ENCODE data around the gene SAMSN1. TPM values are rescaled to one million over a fixed set of nuclear protein-coding genes. Genes with fewer than 3 reads are reported as not detected.
A peak's percentile ranks its signal among the peaks of the same experiment; 100 is the strongest.

Gene SAMSN1
- total and polyA plus RNA-seq, 7 experiments from 2014 or later: 25.5 to 136 (median 34.4) TPM

GRCh38 chr21:14582934-14583628 lies 37.0 kb upstream of the SAMSN1 start:
- Mint-ChIP-seq H3K27me3 (no peaks in the 10 kb centered on the region), H3K36me3 (peaks cover 0 to 18% (median 0%) of the 10 kb centered on the region in 5 donors), H3K4me1 (peaks cover 0 to 31% (median 5%) of the 10 kb centered on the region in 7 donors), H3K4me3 (no peak overlapping the region), H3K27ac (no peak overlapping the region), H3K9me3 (peaks cover 0 to 2% (median 0%) of the 10 kb centered on the region in 11 donors)
- Histone ChIP-seq H3K36me3 (ENCODE audit: control insufficient read depth in 2 of 3, insufficient read depth in 3 of 3, low read length in 3 of 3) (no peaks in the 10 kb centered on the region), H3K27ac (ENCODE audit: low read depth, low read length) (no peak overlapping the region), H3K27me3 (ENCODE audit: control insufficient read depth in 2 of 2, insufficient read depth in 2 of 2, low read length in 2 of 2) (no peaks in the 10 kb centered on the region), H3K9me3 (ENCODE audit: control insufficient read depth in 2 of 3, low read length in 3 of 3) (no peaks in the 10 kb centered on the region), H3K4me3 (ENCODE audit: low read length) (no peak overlapping the region), H3K4me1 (ENCODE audit: control insufficient read depth in 2 of 2, insufficient read depth in 2 of 2, low read length in 2 of 2) (no peaks in the 10 kb centered on the region)
- DNase-seq (no peak), ATAC-seq (no peak)
- POLR2A ChIA-PET: no interaction called here
- intact Hi-C loops (cut with micrococcal nuclease): loop anchor here (1.0 to 5.0 kb wide), 4 partner anchors 7 to 36 kb away; partner anchors contain the start of gene SAMSN1 (in 1 of the 2)
- CTCF ChIA-PET: no interaction called here

GRCh38 chr21:14581902-14582457 lies 35.9 kb upstream of the SAMSN1 start:
- ATAC-seq: peak; percentile 64
- Mint-ChIP-seq H3K27ac (peak overlapping the region in 2 of 9 donors; percentile 5 to 74), H3K9me3 (peaks cover 0 to 5% (median 0%) of the 10 kb centered on the region in 11 donors), H3K27me3 (no peaks in the 10 kb centered on the region), H3K4me3 (peak overlapping the region; percentile 0 to 72 (median 25)), H3K4me1 (peaks cover 0 to 31% (median 5%) of the 10 kb centered on the region in 7 donors), H3K36me3 (peaks cover 0 to 19% (median 0%) of the 10 kb centered on the region in 5 donors)
- intact Hi-C loops (cut with micrococcal nuclease): loop anchor here (1.0 to 5.0 kb wide), 4 partner anchors 8 to 35 kb away; partner anchors contain the start of gene SAMSN1 (in 1 of the 2)
- DNase-seq: peak in 2 of 9 donors; percentile 4 to 21
- no peak overlapping the region for H3K27ac ChIP-seq (ENCODE audit: low read depth, low read length)
- H3K36me3 ChIP-seq (ENCODE audit: control insufficient read depth in 2 of 3, insufficient read depth in 3 of 3, low read length in 3 of 3): no peaks in the 10 kb centered on the region
- H3K9me3 ChIP-seq (ENCODE audit: control insufficient read depth in 2 of 3, low read length in 3 of 3): no peaks in the 10 kb centered on the region
- CTCF ChIA-PET: no interaction called here
- no peaks in the 10 kb centered on the region for H3K4me1 ChIP-seq (ENCODE audit: control insufficient read depth in 2 of 2, insufficient read depth in 2 of 2, low read length in 2 of 2)
- no peak overlapping the region for H3K4me3 ChIP-seq (ENCODE audit: low read length)
- POLR2A ChIA-PET: no interaction called here
- no peaks in the 10 kb centered on the region for H3K27me3 ChIP-seq (ENCODE audit: control insufficient read depth in 2 of 2, insufficient read depth in 2 of 2, low read length in 2 of 2)

- Histone ChIP-seq H3K9me3 (ENCODE audit: control insufficient read depth in 2 of 3, low read length in 3 of 3) (no peaks in the 10 kb centered on the region), H3K4me1 (ENCODE audit: control insufficient read depth in 2 of 2, insufficient read depth in 2 of 2, low read length in 2 of 2) (no peaks in the 10 kb centered on the region), H3K36me3 (ENCODE audit: control insufficient read depth in 2 of 3, insufficient read depth in 3 of 3, low read length in 3 of 3) (no peaks in the 10 kb centered on the region), H3K4me3 (ENCODE audit: low read length) (no peak overlapping the region), H3K27me3 (ENCODE audit: control insufficient read depth in 2 of 2, insufficient read depth in 2 of 2, low read length in 2 of 2) (no peaks in the 10 kb centered on the region), H3K27ac (ENCODE audit: low read depth, low read length) (no peak overlapping the region)
- CTCF ChIA-PET: no interaction called here
- intact Hi-C loops (cut with micrococcal nuclease): no loop called here
- no peaks in the 10 kb centered on the region for H3K27me3 Mint-ChIP-seq
- ATAC-seq: no peak
- peaks cover 0 to 23% (median 0%) of the 10 kb centered on the region in 11 donors for H3K9me3 Mint-ChIP-seq
- peaks cover 0 to 45% (median 0%) of the 10 kb centered on the region in 7 donors for H3K4me1 Mint-ChIP-seq
- peak overlapping the region in 1 of 9 donors; percentile 40 for H3K27ac Mint-ChIP-seq
- no peak for DNase-seq
- POLR2A ChIA-PET: interaction anchor here (0.5 kb wide), 1 partner anchor 155 kb away, joined by 3 read pairs; no protein-coding TSS in a partner anchor
- H3K4me3 Mint-ChIP-seq: peak overlapping the region in 1 of 10 donors; percentile 26
- peaks cover 0 to 38% (median 0%) of the 10 kb centered on the region in 5 donors for H3K36me3 Mint-ChIP-seq
Measured at GRCh38 chr21:14573244-14573643, 27.1 kb upstream of the SAMSN1 start.

- H3K27me3 Mint-ChIP-seq: no peaks in the 10 kb centered on the region
- H3K4me1 ChIP-seq (ENCODE audit: control insufficient read depth in 2 of 2, insufficient read depth in 2 of 2, low read length in 2 of 2): no peaks in the 10 kb centered on the region
- ATAC-seq: no peak
- H3K27me3 ChIP-seq (ENCODE audit: control insufficient read depth in 2 of 2, insufficient read depth in 2 of 2, low read length in 2 of 2): no peaks in the 10 kb centered on the region
- no peaks in the 10 kb centered on the region for H3K36me3 ChIP-seq (ENCODE audit: control insufficient read depth in 2 of 3, insufficient read depth in 3 of 3, low read length in 3 of 3)
- H3K9me3 Mint-ChIP-seq: peaks cover 0 to 20% (median 0%) of the 10 kb centered on the region in 11 donors
- no peak overlapping the region for H3K27ac ChIP-seq (ENCODE audit: low read depth, low read length)
- no peak for DNase-seq
- no peaks in the 10 kb centered on the region for H3K9me3 ChIP-seq (ENCODE audit: control insufficient read depth in 2 of 3, low read length in 3 of 3)
- POLR2A ChIA-PET: no interaction called here
- CTCF ChIA-PET: no interaction called here
- intact Hi-C loops (cut with micrococcal nuclease): no loop called here
- H3K36me3 Mint-ChIP-seq: peaks cover 0 to 36% (median 0%) of the 10 kb centered on the region in 5 donors
- peaks cover 0 to 54% (median 0%) of the 10 kb centered on the region in 7 donors for H3K4me1 Mint-ChIP-seq
- H3K27ac Mint-ChIP-seq: peak overlapping the region in 1 of 9 donors; percentile 58
- H3K4me3 Mint-ChIP-seq: peak overlapping the region in 1 of 10 donors; percentile 35
- H3K4me3 ChIP-seq (ENCODE audit: low read length): no peak overlapping the region
Measured at GRCh38 chr21:14572204-14572780, 26.2 kb upstream of the SAMSN1 start.

GRCh38 chr21:14569868-14570267 lies 23.8 kb upstream of the SAMSN1 start:
- peaks cover 0 to 55% (median 1%) of the 10 kb centered on the region in 7 donors for H3K4me1 Mint-ChIP-seq
- Histone ChIP-seq H3K4me3 (ENCODE audit: low read length) (no peak overlapping the region), H3K27ac (ENCODE audit: low read depth, low read length) (no peak overlapping the region), H3K36me3 (ENCODE audit: control insufficient read depth in 2 of 3, insufficient read depth in 3 of 3, low read length in 3 of 3) (no peaks in the 10 kb centered on the region), H3K4me1 (ENCODE audit: control insufficient read depth in 2 of 2, insufficient read depth in 2 of 2, low read length in 2 of 2) (no peaks in the 10 kb centered on the region), H3K27me3 (ENCODE audit: control insufficient read depth in 2 of 2, insufficient read depth in 2 of 2, low read length in 2 of 2) (no peaks in the 10 kb centered on the region), H3K9me3 (ENCODE audit: control insufficient read depth in 2 of 3, low read length in 3 of 3) (no peaks in the 10 kb centered on the region)
- no peaks in the 10 kb centered on the region for H3K27me3 Mint-ChIP-seq
- ChIA-PET CTCF (no interaction called here), POLR2A (interaction anchor here (0.6 kb wide), 1 partner anchor 129 kb away, joined by 3 read pairs; no protein-coding TSS in a partner anchor)
- intact Hi-C loops (cut with micrococcal nuclease): loop anchor here in 1 of 2 donors (2.0 kb wide), 2 partner anchors 21 kb away; no protein-coding TSS in a partner anchor
- no peak for ATAC-seq
- peak overlapping the region in 1 of 9 donors; percentile 69 for H3K27ac Mint-ChIP-seq
- peaks cover 0 to 41% (median 0%) of the 10 kb centered on the region in 5 donors for H3K36me3 Mint-ChIP-seq
- no peak overlapping the region for H3K4me3 Mint-ChIP-seq
- H3K9me3 Mint-ChIP-seq: peaks cover 0 to 26% (median 0%) of the 10 kb centered on the region in 11 donors
- no peak for DNase-seq

- Histone ChIP-seq H3K27ac (ENCODE audit: low read depth, low read length) (no peak overlapping the region), H3K4me3 (ENCODE audit: low read length) (no peak overlapping the region), H3K36me3 (ENCODE audit: control insufficient read depth in 2 of 3, insufficient read depth in 3 of 3, low read length in 3 of 3) (no peaks in the 10 kb centered on the region), H3K9me3 (ENCODE audit: control insufficient read depth in 2 of 3, low read length in 3 of 3) (no peaks in the 10 kb centered on the region), H3K4me1 (ENCODE audit: control insufficient read depth in 2 of 2, insufficient read depth in 2 of 2, low read length in 2 of 2) (no peaks in the 10 kb centered on the region), H3K27me3 (ENCODE audit: control insufficient read depth in 2 of 2, insufficient read depth in 2 of 2, low read length in 2 of 2) (no peaks in the 10 kb centered on the region)
- no peak overlapping the region for H3K4me3 Mint-ChIP-seq
- peaks cover 0 to 45% (median 0%) of the 10 kb centered on the region in 5 donors for H3K36me3 Mint-ChIP-seq
- ATAC-seq (no peak), DNase-seq (no peak)
- intact Hi-C loops (cut with micrococcal nuclease): no loop called here
- no peaks in the 10 kb centered on the region for H3K27me3 Mint-ChIP-seq
- no peak overlapping the region for H3K27ac Mint-ChIP-seq
- H3K9me3 Mint-ChIP-seq: peaks cover 0 to 29% (median 0%) of the 10 kb centered on the region in 11 donors
- ChIA-PET CTCF (no interaction called here), POLR2A (no interaction called here)
- H3K4me1 Mint-ChIP-seq: peaks cover 0 to 59% (median 1%) of the 10 kb centered on the region in 7 donors
Measured at GRCh38 chr21:14569026-14569621, 23.0 kb upstream of the SAMSN1 start.
